Neural crest cell (in vitro differentiated cells): ENCODE data around the gene FAM98B. TPM values are rescaled to one million over a fixed set of nuclear protein-coding genes. Genes with fewer than 3 reads are reported as not detected.

Experiments
- DNase-seq: peaks from one replicate; pipeline ENCODE4 v3.0.0; 2021; ENCODE audit warnings: low read depth, mixed read lengths, low spot score
- H3K27ac Mint-ChIP-seq: one replicate; pipeline ENCODE4 v1.8.0; 2021; ENCODE audit warnings: mild to moderate bottlenecking, mixed read lengths; ENCODE audit not compliant: unreplicated experiment
- H3K27me3 Mint-ChIP-seq: 2 replicates; pipeline ENCODE4 v1.8.0; 2021; ENCODE audit warnings: low read depth, mild to moderate bottlenecking, mixed read lengths
- H3K36me3 Mint-ChIP-seq: 2 replicates; pipeline ENCODE4 v1.8.0; 2021; ENCODE audit warnings: low read depth, mild to moderate bottlenecking, mixed read lengths
- H3K4me1 Mint-ChIP-seq: 2 replicates; pipeline ENCODE4 v1.8.0; 2021; ENCODE audit warnings: mixed read lengths
- H3K4me3 Mint-ChIP-seq: one replicate; pipeline ENCODE4 v1.8.0; 2021; ENCODE audit warnings: mild to moderate bottlenecking, mixed read lengths
- H3K9me3 Mint-ChIP-seq: 2 replicates; pipeline ENCODE4 v1.8.0; 2021; ENCODE audit warnings: mixed read lengths
- CTCF ChIP-seq: fragments of 200-600 bp; sonication (generic); conservative IDR thresholded peaks from 2 replicates; pipeline ENCODE4 v1.5.0; 2021; ENCODE audit warnings: antibody characterized with exemption, mild to moderate bottlenecking
- total RNA-seq: library from RNA; stranded (reverse); gene quantifications from 2 replicates; pipeline ENCODE4 v1.2.1, GENCODE V29; 2021

The FAM98B gene
- total RNA-seq, 1 donor from 2014 or later, result 38.0 TPM

- Mint-ChIP-seq H3K36me3 (peaks cover 5% of the 10 kb centered on the region), H3K27ac (no peak overlapping the region), H3K4me1 (no peaks in the 10 kb centered on the region), H3K9me3 (no peaks in the 10 kb centered on the region), H3K4me3 (no peak overlapping the region), H3K27me3 (no peaks in the 10 kb centered on the region)
- TF ChIP-seq CTCF, result no peak
- DNase-seq, result no peak
Observed at GRCh38 chr15:38479756-38480155, 25.8 kb downstream of the FAM98B start.

- Mint-ChIP-seq H3K27ac (no peak overlapping the region), H3K9me3 (no peaks in the 10 kb centered on the region), H3K4me1 (no peaks in the 10 kb centered on the region), H3K36me3 (peaks cover 5% of the 10 kb centered on the region), H3K4me3 (no peak overlapping the region), H3K27me3 (no peaks in the 10 kb centered on the region)
- TF ChIP-seq CTCF, result no peak
- DNase-seq, result no peak
Observed at GRCh38 chr15:38481113-38481512, 27.2 kb downstream of the FAM98B start.

- Mint-ChIP-seq H3K9me3 (no peaks in the 10 kb centered on the region), H3K27ac (no peak overlapping the region)
Observed at GRCh38 chr15:38481761-38482160, 27.8 kb downstream of the FAM98B start.

GRCh38 chr15:38482572-38482971 is 28.6 kb downstream of the FAM98B start:
- no peak overlapping the region for H3K27ac Mint-ChIP-seq

More at GRCh38 chr15:38481761-38482160, 27.8 kb downstream of the FAM98B start:
- peaks cover 5% of the 10 kb centered on the region for H3K36me3 Mint-ChIP-seq
- H3K4me1 Mint-ChIP-seq, result no peaks in the 10 kb centered on the region
- H3K27me3 Mint-ChIP-seq, result no peaks in the 10 kb centered on the region
- no peak overlapping the region for H3K4me3 Mint-ChIP-seq
- DNase-seq, result no peak
- TF ChIP-seq CTCF, result no peak

GRCh38 chr15:38486936-38487335 is 33.0 kb downstream of the FAM98B start:
- H3K4me1 Mint-ChIP-seq, result no peaks in the 10 kb centered on the region
- DNase-seq, result no peak
- no peaks in the 10 kb centered on the region for H3K9me3 Mint-ChIP-seq
- no peak overlapping the region for H3K4me3 Mint-ChIP-seq
- TF ChIP-seq CTCF, result no peak
- no peak overlapping the region for H3K27ac Mint-ChIP-seq
- H3K36me3 Mint-ChIP-seq, result peaks cover 5% of the 10 kb centered on the region
- no peaks in the 10 kb centered on the region for H3K27me3 Mint-ChIP-seq

More at GRCh38 chr15:38482572-38482971, 28.6 kb downstream of the FAM98B start:
- Mint-ChIP-seq H3K36me3 (peaks cover 7% of the 10 kb centered on the region), H3K9me3 (no peaks in the 10 kb centered on the region), H3K4me1 (no peaks in the 10 kb centered on the region), H3K4me3 (no peak overlapping the region), H3K27me3 (no peaks in the 10 kb centered on the region)
- TF ChIP-seq CTCF, result no peak
- no peak for DNase-seq

GRCh38 chr15:38487378-38487777 is 33.5 kb downstream of the FAM98B start:
- DNase-seq, result no peak
- Mint-ChIP-seq H3K4me3 (no peak overlapping the region), H3K27me3 (no peaks in the 10 kb centered on the region), H3K9me3 (no peaks in the 10 kb centered on the region), H3K36me3 (peaks cover 3% of the 10 kb centered on the region), H3K27ac (no peak overlapping the region), H3K4me1 (no peaks in the 10 kb centered on the region)
- TF ChIP-seq CTCF, result no peak
